HepG2 (cell line): ENCODE results near the gene KCNQ1OT1. TPM values are rescaled to one million over a fixed set of nuclear protein-coding genes. Genes with fewer than 3 reads are reported as not detected.

Experiments
- ATF7 ChIP-seq, 2 experiments: fragments of 450-650 bp in 1 of 2; sonication (generic) in 1 of 2; formaldehyde crosslinking in 1 of 2; IDR thresholded peaks; 2 replicates each; pipeline versions ENCODE4 v1.4.0 to v1.6.1; 2016 to 2020; ENCODE audit warnings: antibody characterized with exemption in 1 of 2, mild to moderate bottlenecking in 1 of 2, missing genetic modification reagents in 1 of 2
- CBX2 ChIP-seq, 2 experiments: fragments of 200-600 bp in 1 of 2; sonication (generic); formaldehyde crosslinking in 1 of 2; IDR thresholded peaks; 2 replicates each; pipeline versions ENCODE4 v1.7.0 to v1.8.1; 2018 to 2022; ENCODE audit warnings: low read depth in 2 of 2, low read length in 1 of 2, mild to moderate bottlenecking in 1 of 2, missing genetic modification reagents in 1 of 2
- KLF9 ChIP-seq: IDR thresholded peaks from 2 replicates; pipeline ENCODE4 v1.6.1; 2016; ENCODE audit warnings: low read depth
- PITX1 ChIP-seq: sonication (generic); formaldehyde crosslinking; IDR thresholded peaks from 2 replicates; pipeline ENCODE4 v1.5.1; 2020; ENCODE audit warnings: mild to moderate bottlenecking, missing genetic modification reagents
- POLR2AphosphoS5 ChIP-seq: IDR thresholded peaks from 2 replicates; pipeline ENCODE4 v1.6.1; 2012; ENCODE audit warnings: low read depth, low read length
- RNF2 ChIP-seq: fragments of 450-650 bp; conservative IDR thresholded peaks from 2 replicates; pipeline ENCODE4 v1.6.1; 2016; ENCODE audit warnings: low read depth
- ZNF883 ChIP-seq: sonication (generic); formaldehyde crosslinking; IDR thresholded peaks from 2 replicates; pipeline ENCODE4 v1.5.1; 2020; ENCODE audit warnings: mild to moderate bottlenecking, missing genetic modification reagents; ENCODE audit errors: not compliant biosample characterization
- polyA plus RNA-seq, 8 experiments: library from polyadenylated mRNA; depleted of rRNA in 3 of 8; stranded (reverse) in 7 of 8; unstranded in 1 of 8; fragments of >200 nt; fragmentation: Illumina TruSeq in 4 of 8; extraction: Trizol in 4 of 8; gene quantifications; 2 replicates each; pipeline versions ENCODE4 v1.2.1 to v1.2.3, GENCODE V29; 2011 to 2016; ENCODE audit warnings: low read depth in 4 of 8, missing spikeins in 1 of 8, mixed read lengths in 1 of 8; ENCODE audit not compliant: insufficient read depth in 1 of 8
- total RNA-seq, 5 experiments: library from RNA; depleted of rRNA; stranded (reverse); fragments of >200 nt; fragmentation: Illumina TruSeq; extraction: Trizol; gene quantifications; 2 replicates each; pipeline ENCODE4 v1.2.3, GENCODE V29; 2016; ENCODE audit warnings: low read depth in 1 of 5
- TF ChIP-seq, protein P1 (sequence below), 2 experiments: fragments of 450-650 bp in 1 of 2; sonication (generic) in 1 of 2; formaldehyde crosslinking; IDR thresholded peaks; 2 replicates each; pipeline versions ENCODE4 v1.5.0 to v1.8.0; 2020 to 2022; ENCODE audit warnings: mild to moderate bottlenecking in 1 of 2, missing genetic modification reagents in 1 of 2
- TF ChIP-seq, protein P2 (sequence below): sonication (generic); formaldehyde crosslinking; IDR thresholded peaks from 2 replicates; pipeline ENCODE4 v1.8.1; 2023; ENCODE audit warnings: mild to moderate bottlenecking, missing genetic modification reagents
- TF ChIP-seq, protein P3 (sequence below): sonication (generic); formaldehyde crosslinking; IDR thresholded peaks from 2 replicates; pipeline ENCODE4 v1.4.0; 2020; ENCODE audit warnings: missing genetic modification reagents
- TF ChIP-seq, protein P4 (sequence below): sonication (generic); formaldehyde crosslinking; IDR thresholded peaks from 2 replicates; pipeline ENCODE4 v1.4.0; 2020; ENCODE audit warnings: missing genetic modification reagents
- TF ChIP-seq, protein P5 (sequence below): sonication (generic); formaldehyde crosslinking; IDR thresholded peaks from 2 replicates; pipeline ENCODE4 v1.5.1; 2020; ENCODE audit warnings: missing genetic modification reagents, mild to moderate bottlenecking, borderline replicate concordance

KCNQ1OT1 gene
- total and polyA plus RNA-seq, 2 of the 13 experiments (the other 11 are each of a cell fraction or from before 2014, with no cell fraction given) = 1.3 to 18.9 TPM

DNA sequence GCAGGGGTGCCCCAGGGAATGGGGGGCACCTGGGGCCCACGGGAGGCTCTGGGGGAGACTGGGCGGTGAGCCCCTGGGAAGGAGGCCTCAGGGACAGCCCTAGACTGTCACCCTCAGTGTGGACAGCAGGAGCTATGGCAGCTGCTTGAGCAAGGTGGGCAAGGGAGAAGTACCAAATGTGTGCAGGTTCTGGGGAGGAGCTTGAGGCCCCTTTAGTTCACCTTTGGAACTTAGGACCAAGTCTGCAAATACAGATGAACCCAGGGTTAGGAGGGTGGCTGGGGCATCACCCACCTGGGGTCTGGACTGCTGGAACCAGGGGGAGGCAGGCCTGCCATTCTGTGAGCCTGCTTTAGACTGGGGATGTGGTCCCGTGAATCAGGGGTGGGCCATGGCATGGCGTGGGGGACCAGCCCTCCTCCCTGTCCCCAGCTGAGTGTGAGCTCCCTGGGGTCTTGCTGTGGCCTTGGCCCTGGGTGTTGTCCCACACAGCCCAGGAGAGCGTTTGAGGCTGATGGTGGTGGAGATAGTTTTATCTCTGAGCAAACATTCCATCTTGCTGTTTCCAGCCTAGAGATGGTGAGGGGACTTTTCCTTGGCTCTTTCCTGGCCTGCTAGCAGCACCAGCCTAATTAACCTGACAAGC is 132.6 kb downstream of the KCNQ1OT1 start (continued):
- TF ChIP-seq, protein P1, sequence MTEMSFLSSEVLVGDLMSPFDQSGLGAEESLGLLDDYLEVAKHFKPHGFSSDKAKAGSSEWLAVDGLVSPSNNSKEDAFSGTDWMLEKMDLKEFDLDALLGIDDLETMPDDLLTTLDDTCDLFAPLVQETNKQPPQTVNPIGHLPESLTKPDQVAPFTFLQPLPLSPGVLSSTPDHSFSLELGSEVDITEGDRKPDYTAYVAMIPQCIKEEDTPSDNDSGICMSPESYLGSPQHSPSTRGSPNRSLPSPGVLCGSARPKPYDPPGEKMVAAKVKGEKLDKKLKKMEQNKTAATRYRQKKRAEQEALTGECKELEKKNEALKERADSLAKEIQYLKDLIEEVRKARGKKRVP (CRISPR knock-in tag; IDR thresholded peaks at IDR 0.05) = no peak
- TF ChIP-seq, protein P2, sequence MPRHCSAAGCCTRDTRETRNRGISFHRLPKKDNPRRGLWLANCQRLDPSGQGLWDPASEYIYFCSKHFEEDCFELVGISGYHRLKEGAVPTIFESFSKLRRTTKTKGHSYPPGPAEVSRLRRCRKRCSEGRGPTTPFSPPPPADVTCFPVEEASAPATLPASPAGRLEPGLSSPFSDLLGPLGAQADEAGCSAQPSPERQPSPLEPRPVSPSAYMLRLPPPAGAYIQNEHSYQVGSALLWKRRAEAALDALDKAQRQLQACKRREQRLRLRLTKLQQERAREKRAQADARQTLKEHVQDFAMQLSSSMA = no peak
- TF ChIP-seq, protein P3, sequence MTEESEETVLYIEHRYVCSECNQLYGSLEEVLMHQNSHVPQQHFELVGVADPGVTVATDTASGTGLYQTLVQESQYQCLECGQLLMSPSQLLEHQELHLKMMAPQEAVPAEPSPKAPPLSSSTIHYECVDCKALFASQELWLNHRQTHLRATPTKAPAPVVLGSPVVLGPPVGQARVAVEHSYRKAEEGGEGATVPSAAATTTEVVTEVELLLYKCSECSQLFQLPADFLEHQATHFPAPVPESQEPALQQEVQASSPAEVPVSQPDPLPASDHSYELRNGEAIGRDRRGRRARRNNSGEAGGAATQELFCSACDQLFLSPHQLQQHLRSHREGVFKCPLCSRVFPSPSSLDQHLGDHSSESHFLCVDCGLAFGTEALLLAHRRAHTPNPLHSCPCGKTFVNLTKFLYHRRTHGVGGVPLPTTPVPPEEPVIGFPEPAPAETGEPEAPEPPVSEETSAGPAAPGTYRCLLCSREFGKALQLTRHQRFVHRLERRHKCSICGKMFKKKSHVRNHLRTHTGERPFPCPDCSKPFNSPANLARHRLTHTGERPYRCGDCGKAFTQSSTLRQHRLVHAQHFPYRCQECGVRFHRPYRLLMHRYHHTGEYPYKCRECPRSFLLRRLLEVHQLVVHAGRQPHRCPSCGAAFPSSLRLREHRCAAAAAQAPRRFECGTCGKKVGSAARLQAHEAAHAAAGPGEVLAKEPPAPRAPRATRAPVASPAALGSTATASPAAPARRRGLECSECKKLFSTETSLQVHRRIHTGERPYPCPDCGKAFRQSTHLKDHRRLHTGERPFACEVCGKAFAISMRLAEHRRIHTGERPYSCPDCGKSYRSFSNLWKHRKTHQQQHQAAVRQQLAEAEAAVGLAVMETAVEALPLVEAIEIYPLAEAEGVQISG = peak; percentile 49; the same call in 1 of the 2 replicates
- TF ChIP-seq PITX1 (CRISPR knock-in tag) (peak; percentile 63), CBX2 (IDR thresholded peaks at IDR 0.05; ENCODE audit: low read depth, low read length) (no peak), CBX2 (CRISPR knock-in tag; IDR thresholded peaks at IDR 0.05; ENCODE audit: low read depth) (no peak), ATF7 (IDR thresholded peaks at IDR 0.05) (no peak), ATF7 (CRISPR knock-in tag; IDR thresholded peaks at IDR 0.05) (no peak), ZNF883 (peak; percentile 33), RNF2 (no peak), KLF9 (CRISPR knock-in tag) (no peak), POLR2AphosphoS5 (no peak)
- TF ChIP-seq, protein P4, sequence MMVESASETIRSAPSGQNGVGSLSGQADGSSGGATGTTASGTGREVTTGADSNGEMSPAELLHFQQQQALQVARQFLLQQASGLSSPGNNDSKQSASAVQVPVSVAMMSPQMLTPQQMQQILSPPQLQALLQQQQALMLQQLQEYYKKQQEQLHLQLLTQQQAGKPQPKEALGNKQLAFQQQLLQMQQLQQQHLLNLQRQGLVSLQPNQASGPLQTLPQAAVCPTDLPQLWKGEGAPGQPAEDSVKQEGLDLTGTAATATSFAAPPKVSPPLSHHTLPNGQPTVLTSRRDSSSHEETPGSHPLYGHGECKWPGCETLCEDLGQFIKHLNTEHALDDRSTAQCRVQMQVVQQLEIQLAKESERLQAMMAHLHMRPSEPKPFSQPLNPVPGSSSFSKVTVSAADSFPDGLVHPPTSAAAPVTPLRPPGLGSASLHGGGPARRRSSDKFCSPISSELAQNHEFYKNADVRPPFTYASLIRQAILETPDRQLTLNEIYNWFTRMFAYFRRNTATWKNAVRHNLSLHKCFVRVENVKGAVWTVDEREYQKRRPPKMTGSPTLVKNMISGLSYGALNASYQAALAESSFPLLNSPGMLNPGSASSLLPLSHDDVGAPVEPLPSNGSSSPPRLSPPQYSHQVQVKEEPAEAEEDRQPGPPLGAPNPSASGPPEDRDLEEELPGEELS = no peak; the same call in 1 of the 2 replicates
- TF ChIP-seq, protein P5, sequence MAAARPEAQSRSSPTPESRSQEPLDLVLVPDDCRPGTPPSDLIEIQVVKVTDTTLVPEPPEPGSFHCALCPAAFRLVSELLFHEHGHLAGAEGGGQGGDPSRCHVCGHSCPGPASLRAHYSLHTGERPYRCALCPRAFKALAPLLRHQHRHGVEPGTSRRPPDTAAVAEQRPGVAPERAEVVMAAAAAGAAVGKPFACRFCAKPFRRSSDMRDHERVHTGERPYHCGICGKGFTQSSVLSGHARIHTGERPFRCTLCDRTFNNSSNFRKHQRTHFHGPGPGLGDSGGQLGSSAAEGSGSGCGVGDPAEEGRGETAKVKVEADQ (CRISPR knock-in tag) = no peak
